ENCODE results near the gene P2RX6.

The P2RX6 gene

DNA sequence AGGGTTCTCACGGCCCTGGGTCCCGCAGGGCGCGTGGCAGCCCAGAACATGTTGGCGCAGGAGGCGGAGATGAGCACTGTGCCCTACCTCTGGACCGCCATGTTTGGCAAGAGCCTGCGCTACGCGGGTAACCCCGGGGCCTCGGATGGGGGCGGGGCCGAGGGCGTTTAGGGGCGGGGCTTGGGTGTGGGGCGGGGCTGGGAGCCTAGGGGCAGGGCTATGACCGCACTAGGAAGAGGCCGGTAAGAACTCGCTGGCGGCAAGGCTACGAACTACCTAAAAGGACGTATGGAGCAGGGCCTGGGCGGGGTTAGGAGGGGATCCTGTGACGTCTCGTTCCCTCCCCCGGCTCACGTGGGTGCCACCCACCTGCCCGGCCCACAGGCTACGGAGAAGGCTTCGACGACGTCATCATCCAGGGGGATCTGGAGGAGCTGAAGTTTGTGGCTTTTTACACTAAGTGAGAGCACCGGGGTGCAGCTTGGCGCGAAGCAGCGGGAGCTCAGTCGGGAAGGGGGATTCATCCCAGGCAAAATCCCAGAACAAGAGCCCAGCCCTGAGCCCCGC, 35.6 kb upstream of the P2RX6 start:
- no peak for FAIRE-seq

DNA sequence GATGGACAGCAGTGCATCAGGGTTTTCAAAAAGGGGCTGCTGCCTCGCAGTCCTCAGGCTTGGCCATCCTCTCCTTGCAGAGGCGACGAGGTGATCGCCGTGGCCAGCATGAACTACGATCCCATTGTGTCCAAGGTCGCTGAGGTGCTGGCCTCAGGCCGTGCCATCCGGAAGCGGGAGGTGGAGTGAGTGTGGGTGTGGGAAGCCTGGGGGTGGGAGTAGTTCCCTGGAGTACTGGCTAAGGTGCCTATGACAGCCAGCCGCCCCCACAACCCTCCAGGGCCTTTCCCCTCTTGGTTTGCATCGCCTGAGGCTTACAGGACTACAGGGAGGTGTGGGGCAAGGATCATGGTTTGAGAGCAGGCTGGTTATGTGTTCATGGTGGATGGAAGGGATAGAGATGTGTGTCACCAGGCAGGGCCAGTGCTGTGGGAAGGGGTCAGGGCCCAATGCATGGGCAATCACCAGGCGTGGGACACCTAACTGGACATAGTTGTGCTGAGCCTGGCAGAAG, 35.0 kb upstream of the P2RX6 start:
- no peak for FAIRE-seq

More for the DNA sequence above, 35.6 kb upstream of the P2RX6 start:
- DNase-seq (ENCODE audit: insufficient read length, low spot score): no peak

GRCh38 chr22:20980523-20980922, 34.4 kb upstream of the P2RX6 start:
- FAIRE-seq (no peak), DNase-seq (ENCODE audit: insufficient read length, low spot score) (no peak)

More for the DNA sequence above, 35.0 kb upstream of the P2RX6 start:
- DNase-seq (ENCODE audit: insufficient read length, low spot score): no peak

DNA sequence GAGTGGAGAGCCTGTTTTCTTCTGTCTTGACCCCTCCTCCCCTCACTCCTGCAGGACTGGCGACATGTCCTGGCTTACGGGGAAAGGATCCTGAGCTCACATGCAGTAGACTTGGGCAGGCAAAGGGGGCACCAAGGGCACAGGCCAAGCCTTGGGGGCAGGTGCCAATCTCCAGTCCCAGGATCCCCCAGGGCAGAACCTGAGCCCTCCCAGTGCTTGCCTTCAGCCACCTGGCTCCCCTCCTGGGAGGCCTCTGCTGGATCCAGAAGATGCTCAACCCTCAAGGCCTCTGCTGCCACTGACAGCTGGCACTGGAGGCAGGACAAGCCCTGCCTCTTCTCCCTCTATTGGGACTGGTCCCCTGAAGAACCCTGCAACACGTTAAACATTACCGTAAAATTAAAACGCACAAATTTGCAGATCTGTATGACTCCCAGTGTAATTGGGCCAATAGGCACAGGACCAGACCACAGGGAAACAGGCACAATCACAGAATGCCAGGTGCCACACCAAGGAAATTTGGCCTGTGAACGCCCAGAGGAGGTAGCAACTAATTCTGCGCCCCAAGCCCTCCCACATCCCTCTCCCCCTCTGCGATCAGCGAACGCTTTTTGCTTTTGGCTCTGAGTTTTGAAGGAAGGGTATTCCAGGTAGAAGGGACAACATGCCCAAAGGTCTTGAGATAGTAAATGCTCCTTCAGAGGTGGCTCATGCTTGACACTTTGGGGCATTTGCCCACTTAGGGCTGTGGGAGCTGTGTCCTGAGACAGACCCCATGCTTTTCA, 33.8 kb upstream of the P2RX6 start:
- no peak for DNase-seq (ENCODE audit: insufficient read length, low spot score)
- no peak for FAIRE-seq

DNA sequence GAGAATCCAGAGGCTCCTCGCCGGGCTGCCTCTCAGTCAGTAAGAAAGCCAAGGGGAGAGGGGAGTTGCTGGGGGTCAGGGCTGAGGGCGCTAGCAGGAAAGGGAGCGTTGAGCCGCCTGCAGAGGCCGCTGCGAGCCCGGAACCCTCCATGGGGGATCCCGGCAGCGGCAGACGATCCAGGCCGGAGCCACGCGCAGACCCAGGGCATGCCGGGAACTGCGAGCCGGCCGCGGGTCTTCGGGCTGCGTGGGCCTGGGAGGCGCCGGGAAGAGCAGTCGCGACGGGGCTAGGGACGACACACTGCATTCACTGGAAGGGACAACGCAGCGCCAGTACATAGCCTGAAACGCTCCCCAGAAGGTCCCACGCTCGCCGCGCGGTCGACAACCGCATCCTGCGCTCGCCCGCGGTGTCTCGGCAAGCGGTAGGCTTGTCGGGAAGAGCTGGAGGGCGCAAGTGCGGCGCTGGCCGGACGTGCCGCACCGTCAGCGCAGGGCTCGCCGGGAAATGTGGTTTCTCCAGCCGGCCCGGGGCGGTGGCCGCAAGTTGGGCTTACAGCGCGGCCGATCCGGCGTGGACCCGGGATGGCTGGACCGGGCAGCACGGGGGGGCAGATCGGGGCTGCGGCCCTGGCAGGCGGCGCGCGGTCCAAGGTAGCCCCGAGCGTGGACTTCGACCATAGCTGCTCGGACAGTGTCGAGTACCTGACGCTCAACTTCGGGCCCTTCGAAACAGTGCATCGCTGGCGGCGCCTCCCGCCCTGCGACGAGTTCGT, 33.0 kb upstream of the P2RX6 start, which contains the start of gene LZTR1:
LZTR1 (plus strand) TSS at position 511 of the 776 bp plus-strand sequence; CDS start at position 586, 75 bp downstream.
- FAIRE-seq: peak; percentile 89
- DNase-seq (ENCODE audit: insufficient read length, low spot score): peak; percentile 94

- FAIRE-seq: no peak
- no peak for DNase-seq (ENCODE audit: insufficient read length, low spot score)
Measured at GRCh38 chr22:20982563-20982882, 32.4 kb upstream of the P2RX6 start.

DNA sequence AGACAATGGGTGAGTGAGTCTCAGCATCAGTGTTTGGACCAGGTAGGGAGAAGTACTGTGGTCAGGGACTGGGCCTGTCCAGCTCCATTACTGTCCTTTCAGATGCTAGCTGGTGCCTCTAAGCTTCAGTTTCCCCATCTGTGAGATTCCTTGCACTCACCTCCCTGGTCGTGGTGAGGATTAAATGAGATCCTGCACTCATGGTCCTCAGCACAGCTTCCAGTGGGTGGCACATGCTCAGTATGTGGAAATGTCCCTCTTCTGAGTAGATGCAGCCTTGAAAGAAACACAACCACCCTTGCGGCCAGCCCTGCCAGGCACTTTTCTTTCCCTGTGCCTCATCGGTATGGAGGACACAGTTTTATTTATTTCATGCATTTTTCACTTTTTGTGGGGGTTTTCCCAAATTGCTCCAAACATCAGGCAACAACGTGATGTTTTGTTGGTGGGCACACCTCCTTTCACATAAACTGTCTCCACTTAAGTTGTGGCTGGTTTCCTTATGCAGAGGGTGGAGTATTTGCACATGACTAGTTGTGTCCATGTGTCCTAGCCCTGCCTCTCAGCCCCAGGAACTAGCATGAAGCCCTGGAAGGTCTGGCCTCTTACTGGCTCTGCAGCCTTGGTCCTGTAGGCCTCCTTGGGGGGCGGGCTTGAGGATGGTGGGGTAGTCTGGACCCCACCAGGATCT, 31.7 kb upstream of the P2RX6 start:
- FAIRE-seq: no peak
- no peak for DNase-seq (ENCODE audit: insufficient read length, low spot score)

GRCh38 chr22:20985720-20986119, 29.2 kb upstream of the P2RX6 start:
- FAIRE-seq (no peak), DNase-seq (ENCODE audit: insufficient read length, low spot score) (no peak)

- DNase-seq (ENCODE audit: insufficient read length, low spot score) (no peak), FAIRE-seq (no peak)
Measured at GRCh38 chr22:20986365-20986764, 28.6 kb upstream of the P2RX6 start.

DNA sequence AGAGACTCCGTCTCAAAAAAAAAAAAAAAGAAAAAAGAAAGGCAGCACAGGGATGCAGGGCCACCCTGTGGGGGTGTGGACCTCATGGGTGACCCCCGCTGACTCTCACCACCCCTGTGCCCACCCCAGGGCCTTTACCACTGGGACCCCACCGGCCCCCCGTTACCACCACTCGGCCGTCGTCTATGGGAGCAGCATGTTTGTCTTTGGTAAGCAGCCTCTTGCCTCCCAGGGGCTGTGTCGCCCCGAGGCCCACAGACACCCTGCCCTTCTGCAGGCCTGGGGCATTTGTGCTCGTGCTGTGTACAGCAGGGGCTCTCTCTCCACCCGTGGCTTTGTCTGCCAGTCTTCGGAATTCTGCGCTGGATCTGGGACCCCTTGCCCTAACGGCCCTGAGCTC, 27.6 kb upstream of the P2RX6 start:
- FAIRE-seq: no peak
- no peak for DNase-seq (ENCODE audit: insufficient read length, low spot score)

- FAIRE-seq (no peak), DNase-seq (ENCODE audit: insufficient read length, low spot score) (no peak)
Measured at GRCh38 chr22:20988573-20989322, 26.2 kb upstream of the P2RX6 start.

DNA sequence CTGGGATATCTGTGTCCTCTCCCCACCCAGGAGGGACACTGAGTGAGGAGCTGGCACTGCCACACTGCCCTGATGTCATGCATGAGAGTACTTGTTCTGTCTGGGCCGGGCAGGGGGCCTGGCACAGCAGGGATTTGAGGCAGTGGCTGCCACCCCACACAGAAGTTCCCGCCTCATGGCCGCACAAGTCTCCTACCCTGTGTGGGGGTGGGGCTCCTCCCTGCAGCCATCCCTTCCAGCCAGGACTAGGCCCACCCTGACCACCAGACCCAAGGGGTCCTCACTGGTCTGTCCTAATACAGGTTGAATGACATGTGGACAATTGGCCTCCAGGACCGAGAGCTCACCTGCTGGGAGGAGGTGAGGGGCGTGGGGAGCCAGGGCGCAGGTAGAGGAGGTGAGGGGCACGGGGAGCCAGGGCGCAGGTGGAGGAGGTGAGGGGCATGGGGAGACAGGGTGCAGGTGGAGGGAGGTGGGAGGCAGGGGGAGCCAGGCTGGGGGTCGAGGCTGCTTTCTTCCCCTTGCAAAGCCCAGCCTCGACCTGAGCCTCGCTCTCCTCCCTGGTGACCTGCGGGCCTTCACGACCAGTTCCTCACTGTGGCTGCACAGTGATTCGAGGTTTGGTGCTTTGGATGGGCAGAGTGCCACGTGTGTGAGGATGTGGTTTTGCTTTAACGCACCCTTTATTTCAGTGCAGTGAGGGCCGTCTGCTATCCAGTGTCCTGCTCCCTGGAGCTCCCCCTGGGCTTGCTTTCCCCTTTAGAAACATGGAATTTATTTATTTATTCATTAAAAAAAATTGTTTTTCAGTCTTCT, 25.4 kb upstream of the P2RX6 start:
- DNase-seq (ENCODE audit: insufficient read length, low spot score) (no peak), FAIRE-seq (no peak)

DNA sequence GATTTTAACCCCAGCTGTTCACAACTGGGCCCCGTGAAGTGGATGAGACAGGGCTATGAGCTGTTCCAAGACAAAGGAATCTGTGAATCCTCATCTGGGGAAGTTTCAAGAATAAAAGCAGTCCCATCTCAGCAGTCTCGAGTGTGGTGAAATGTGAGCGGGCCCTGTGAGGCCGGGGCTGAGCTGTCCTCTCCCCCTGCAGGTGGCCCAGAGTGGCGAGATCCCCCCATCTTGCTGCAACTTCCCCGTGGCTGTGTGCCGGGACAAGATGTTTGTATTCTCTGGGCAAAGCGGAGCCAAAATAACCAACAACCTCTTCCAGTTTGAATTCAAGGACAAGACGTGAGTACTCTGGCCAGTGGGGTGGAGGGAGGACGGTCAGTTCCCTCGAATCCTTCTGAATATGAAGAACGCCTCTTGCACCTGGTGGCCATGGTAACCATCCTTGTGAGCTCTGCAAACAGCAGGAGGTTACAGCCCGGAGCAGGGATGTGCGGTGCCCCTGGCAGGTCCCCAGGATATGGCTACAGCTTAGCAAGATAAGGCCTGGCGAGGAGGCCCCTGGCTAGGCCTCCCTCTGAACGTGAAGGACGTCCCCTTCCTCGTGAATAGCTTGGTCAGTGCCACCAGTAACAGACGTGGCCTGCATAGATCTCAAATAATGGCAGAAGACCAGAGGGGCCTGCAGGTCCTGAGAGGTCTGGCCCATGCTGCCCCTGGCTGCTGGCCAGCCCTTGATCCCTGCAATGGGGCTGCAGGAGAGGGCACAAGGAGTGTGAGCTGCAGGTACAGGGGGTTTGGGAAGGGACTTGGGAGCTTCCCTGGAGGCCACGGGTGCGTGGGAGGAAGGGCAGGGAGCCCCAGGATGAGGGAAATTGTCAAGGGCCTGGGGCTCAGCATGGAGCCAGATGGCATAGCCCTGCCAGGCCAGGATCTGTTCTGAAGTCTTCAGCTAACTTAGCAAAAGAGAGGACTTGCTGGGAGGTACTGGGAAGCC, 24.5 kb upstream of the P2RX6 start:
- FAIRE-seq: no peak
- no peak for DNase-seq (ENCODE audit: insufficient read length, low spot score)

- FAIRE-seq: no peak
- no peak for DNase-seq (ENCODE audit: insufficient read length, low spot score)
Measured at GRCh38 chr22:20991252-20992055, 23.5 kb upstream of the P2RX6 start.

GRCh38 chr22:20992056-20992442, 22.9 kb upstream of the P2RX6 start:
- no peak for FAIRE-seq

GRCh38 chr22:20992456-20993303, 22.3 kb upstream of the P2RX6 start:
- DNase-seq (ENCODE audit: insufficient read length, low spot score) (no peak), FAIRE-seq (no peak)

More at GRCh38 chr22:20992056-20992442, 22.9 kb upstream of the P2RX6 start:
- no peak for DNase-seq (ENCODE audit: insufficient read length, low spot score)

Measured in GM19239 (cell line).